H1 (cell line): ENCODE data around the gene CMTM2. TPM values are rescaled to one million over a fixed set of nuclear protein-coding genes. Genes with fewer than 3 reads are reported as not detected.

ENCODE experiments used
- CTCF ChIA-PET: fragments of 300-600 bp; sonication (Branson Sonifier 250); formaldehyde crosslinking; loops from one replicate; lab custom pipeline; 2021; ENCODE audit not compliant: partially characterized antibody; lab: Charles Lee
- POLR2A ChIA-PET: fragments of 300-600 bp; sonication (Branson Sonifier 250); formaldehyde crosslinking; loops from one replicate; lab custom pipeline; 2021; ENCODE audit warnings: inconsistent platforms; ENCODE audit not compliant: partially characterized antibody; lab: Charles Lee
- DNase-seq, 2 experiments: peaks; one replicate each; pipeline versions ENCODE4 v3.0.0 to v3.0.0-alpha.2; 2010 to 2022; ENCODE audit warnings: low spot score in 2 of 2, low read depth in 1 of 2, mixed read lengths in 1 of 2
- FAIRE-seq: peaks from 2 replicates; lab custom pipeline; 2011; peaks lifted over from hg19 to GRCh38; lab: Jason Lieb, UNC
- H2AFZ ChIP-seq: 2 replicates; pipeline ENCODE4 v1.8.1; 2012; ENCODE audit warnings: low read length, inconsistent platforms
- H2AK5ac ChIP-seq: 2 replicates; pipeline ENCODE4 v1.6.1; 2013; ENCODE audit warnings: low read depth, low read length
- H2BK120ac ChIP-seq: replicated peaks from 2 replicates; pipeline ENCODE3; 2013; ENCODE audit warnings: low read depth, low read length, inconsistent platforms
- H2BK12ac ChIP-seq: 2 replicates; pipeline ENCODE4 v1.6.1; 2013; ENCODE audit warnings: low read depth, low read length
- H2BK15ac ChIP-seq: 2 replicates; pipeline ENCODE4 v1.6.1; 2013; ENCODE audit warnings: low read length
- H2BK20ac ChIP-seq: 2 replicates; pipeline ENCODE4 v1.6.1; 2013; ENCODE audit warnings: low read length
- H2BK5ac ChIP-seq: 2 replicates; pipeline ENCODE4 v1.6.1; 2013; ENCODE audit warnings: low read depth, low read length
- H3K14ac ChIP-seq: 2 replicates; pipeline ENCODE4 v1.6.1; 2013; ENCODE audit warnings: inconsistent platforms; ENCODE audit not compliant: insufficient read length
- H3K18ac ChIP-seq: 2 replicates; pipeline ENCODE4 v1.6.1; 2013; ENCODE audit warnings: low read length; ENCODE audit errors: extremely low read depth
- H3K23ac ChIP-seq: 2 replicates; pipeline ENCODE4 v1.6.1; 2013; ENCODE audit warnings: inconsistent platforms; ENCODE audit not compliant: insufficient read length
- H3K23me2 ChIP-seq: 2 replicates; pipeline ENCODE4 v1.6.1; 2013; ENCODE audit warnings: low read depth, low read length
- H3K27ac ChIP-seq: 2 replicates; pipeline ENCODE4 v1.6.1; 2011; ENCODE audit warnings: low read depth, low read length, inconsistent platforms
- H3K27me3 ChIP-seq, 4 experiments: replicated peaks in 1 of 4; 1 replicate in 1 of 4; 2 replicates in 3 of 4; pipeline versions ENCODE4 v1.6.1 to v1.8.1; 2011 to 2013; ENCODE audit warnings: low read length in 3 of 4, mild to moderate bottlenecking in 3 of 4, inconsistent platforms in 2 of 4, mixed read lengths in 2 of 4, moderate library complexity in 1 of 4; ENCODE audit not compliant: control insufficient read depth in 3 of 4, insufficient read depth in 3 of 4; ENCODE audit errors: extremely low read depth in 1 of 4
- H3K36me3 ChIP-seq, 4 experiments: 2 replicates each; pipeline versions ENCODE4 v1.6.1 to v1.8.1; 2011 to 2013; ENCODE audit warnings: mild to moderate bottlenecking in 4 of 4, low read length in 3 of 4, moderate library complexity in 2 of 4, control low read depth in 1 of 4, inconsistent platforms in 1 of 4; ENCODE audit not compliant: insufficient read depth in 4 of 4, control insufficient read depth in 2 of 4
- H3K4ac ChIP-seq: replicated peaks from 2 replicates; pipeline ENCODE3; 2013; ENCODE audit warnings: low read length, low read depth, mixed read lengths, inconsistent platforms; ENCODE audit not compliant: insufficient read length
- H3K4me1 ChIP-seq, 4 experiments: replicated peaks in 1 of 4; 1 replicate in 1 of 4; 2 replicates in 3 of 4; pipeline versions ENCODE4 v1.6.1 to v1.8.1; 2011 to 2013; ENCODE audit warnings: low read length in 3 of 4, inconsistent platforms in 2 of 4, mixed read lengths in 1 of 4; ENCODE audit not compliant: insufficient read depth in 4 of 4, control insufficient read depth in 3 of 4
- H3K4me2 ChIP-seq, 2 experiments: 2 replicates each; pipeline versions ENCODE4 v1.6.1 to v1.8.1; 2011 to 2013; ENCODE audit warnings: low read depth in 2 of 2, low read length in 2 of 2, control low read depth in 1 of 2, inconsistent platforms in 1 of 2, mild to moderate bottlenecking in 1 of 2; ENCODE audit not compliant: insufficient read depth in 1 of 2
- H3K4me3 ChIP-seq, 4 experiments: fragments of 200-600, 300-600 bp in 1 of 4; sonication (generic), shearing (Covaris generic), sonication (Bioruptor Twin) in 1 of 4; 2 replicates each; pipeline versions ENCODE4 v1.5.1 to v1.8.1; 2011 to 2016; ENCODE audit warnings: low read length in 4 of 4, low read depth in 3 of 4, control low read depth in 2 of 4, inconsistent platforms in 2 of 4, mild to moderate bottlenecking in 2 of 4, mixed read lengths in 1 of 4, moderate library complexity in 1 of 4; ENCODE audit not compliant: insufficient read depth in 2 of 4; ENCODE audit errors: extremely low read depth in 1 of 4
- H3K56ac ChIP-seq: replicated peaks from 2 replicates; pipeline ENCODE3; 2013; ENCODE audit warnings: low read depth, mild to moderate bottlenecking, mixed read lengths, low read length, inconsistent platforms; ENCODE audit not compliant: insufficient read length
- H3K79me1 ChIP-seq: 2 replicates; pipeline ENCODE4 v1.6.1; 2013; ENCODE audit warnings: low read depth, low read length, control low read depth
- H3K79me2 ChIP-seq, 2 experiments: 2 replicates each; pipeline versions ENCODE4 v1.6.1 to v1.8.1; 2012 to 2013; ENCODE audit warnings: low read length in 2 of 2, mild to moderate bottlenecking in 2 of 2, inconsistent platforms in 1 of 2; ENCODE audit not compliant: insufficient read depth in 2 of 2, control insufficient read depth in 1 of 2
- H3K9ac ChIP-seq, 4 experiments: replicated peaks in 1 of 4; 1 replicate in 1 of 4; 2 replicates in 3 of 4; pipeline versions ENCODE4 v1.6.1 to v1.8.1; 2011 to 2013; ENCODE audit warnings: low read depth in 3 of 4, low read length in 3 of 4, control low read depth in 2 of 4, mild to moderate bottlenecking in 2 of 4, moderate library complexity in 2 of 4, inconsistent platforms in 1 of 4; ENCODE audit errors: extremely low read depth in 1 of 4
- H3K9me3 ChIP-seq, 2 experiments: 2 replicates each; pipeline versions ENCODE4 v1.6.1 to v1.8.1; 2012 to 2013; ENCODE audit warnings: mild to moderate bottlenecking in 2 of 2, moderate library complexity in 2 of 2, control low read depth in 1 of 2, inconsistent platforms in 1 of 2, low read depth in 1 of 2, low read length in 1 of 2, mixed read lengths in 1 of 2; ENCODE audit not compliant: insufficient read depth in 2 of 2
- H4K20me1 ChIP-seq, 2 experiments: replicated peaks in 1 of 2; 2 replicates each; pipeline versions ENCODE3 to v1.8.1; 2011 to 2013; ENCODE audit warnings: inconsistent platforms in 2 of 2, low read length in 2 of 2, mild to moderate bottlenecking in 1 of 2; ENCODE audit not compliant: insufficient read depth in 2 of 2, control insufficient read depth in 1 of 2
- H4K5ac ChIP-seq: 2 replicates; pipeline ENCODE4 v1.6.1; 2013; ENCODE audit warnings: low read length, low read depth, mixed read lengths, inconsistent platforms; ENCODE audit not compliant: insufficient read length
- H4K8ac ChIP-seq: 2 replicates; pipeline ENCODE4 v1.8.0; 2013; ENCODE audit warnings: mild to moderate bottlenecking, moderate library complexity, low read length, inconsistent platforms; ENCODE audit not compliant: insufficient read depth; ENCODE audit errors: extremely low read depth
- H4K91ac ChIP-seq: replicated peaks from 2 replicates; pipeline ENCODE3; 2013; ENCODE audit warnings: low read length, mixed read lengths, inconsistent platforms; ENCODE audit not compliant: insufficient read length
- KDM5A ChIP-seq: fragments of 200-600 bp; IDR thresholded peaks from 2 replicates; pipeline ENCODE4 v1.7.1; 2012; ENCODE audit warnings: mild to moderate bottlenecking, low read length, inconsistent platforms, mixed read lengths
- WGBS, 2 experiments: shearing (Covaris generic) in 1 of 2; methylation state at CpG; one replicate each; pipeline versions ENCODE4 v1.1.6 to v1.1.7; 2013 to 2015; ENCODE audit warnings: low lambda C conversion rate in 2 of 2, mixed read lengths in 2 of 2, inconsistent platforms in 1 of 2, low coverage in 1 of 2, missing lambda C conversion rate in 1 of 2; ENCODE audit not compliant: insufficient replicate concordance in 2 of 2, insufficient coverage in 1 of 2, insufficient read length in 1 of 2; ENCODE audit errors: extremely low coverage in 1 of 2, missing lambda C conversion rate in 1 of 2; 5-methylcytosine and 5-hydroxymethylcytosine counted together
- polyA plus RNA-seq, 7 experiments: library from polyadenylated mRNA; depleted of rRNA in 3 of 7; stranded (reverse) in 5 of 7; unstranded in 2 of 7; fragments of >200 nt in 5 of 7; fragments of 200-250 nt in 2 of 7; gene quantifications; 1 replicate in 5 of 7; 2 replicates in 1 of 7; 4 replicates in 1 of 7; pipeline versions ENCODE4 v1.2.1 to v1.2.3, GENCODE V29; 2011 to 2013; ENCODE audit warnings: missing spikeins in 2 of 7, mixed read lengths in 2 of 7
- total RNA-seq: library from RNA; stranded (reverse); fragmentation: NEBNext Ultra II Directional; extraction: Animal tissue kit (Norgen Biotek cat#: 25700); gene quantifications from 2 replicates; pipeline ENCODE4 v1.2.1, GENCODE V29; 2021

Gene CMTM2
- total and polyA plus RNA-seq, 2 of the 8 experiments (the other 6 are each of a cell fraction or from before 2014, with no cell fraction given), result not detected

GRCh38 chr16:66609139-66609510 lies 29.9 kb downstream of the CMTM2 start:
- H3K4me1 ChIP-seq, result peaks cover 0 to 22% (median 13%) of the 10 kb centered on the region in 4 experiments; a peak in 6 of 7 replicates
- peaks cover 1 to 13% of the 10 kb centered on the region in 2 experiments for H4K20me1 ChIP-seq
- H4K5ac ChIP-seq, result no peak overlapping the region
- H4K91ac ChIP-seq, result no peak overlapping the region
- no peak overlapping the region for H3K14ac ChIP-seq
- no peak overlapping the region for H3K4me3 ChIP-seq
- no peak overlapping the region for H3K9ac ChIP-seq
- H3K79me2 ChIP-seq, result peaks cover 0 to 3% of the 10 kb centered on the region in 2 experiments; a peak in 2 of 4 replicates
- POLR2A ChIA-PET, result interaction anchor here (1.4 to 2.9 kb wide), 5 partner anchors 9 to 87 kb away, joined by 3 to 11 read pairs (median 6); partner anchors contain the start of genes CKLF and CMTM4
- no peak overlapping the region for H2BK120ac ChIP-seq
- no peak overlapping the region for H3K23ac ChIP-seq
- H3K23me2 ChIP-seq, result no peaks in the 10 kb centered on the region; the same call in 1 of the 2 replicates
- no peak overlapping the region for H3K4me2 ChIP-seq
- no peak overlapping the region for H4K8ac ChIP-seq
- CTCF ChIA-PET, result interaction anchor here (0.6 to 6.4 kb wide), 25 partner anchors 10 to 265 kb away, joined by 3 to 57 read pairs (median 6); partner anchors contain the start of gene CKLF
- H3K4ac ChIP-seq, result no peak overlapping the region
- H3K79me1 ChIP-seq, result peaks cover 5% of the 10 kb centered on the region; the same call in 1 of the 2 replicates
- H3K27ac ChIP-seq, result no peak overlapping the region
- H2AK5ac ChIP-seq, result 0 out of 2 replicates have a peak overlapping the region, but pooled peaks have one; percentile 29
- 91% methylated on average over 11 of the region's 12 CpGs; no CpG with 5 or more reads in 1 of the 2 experiments for WGBS, 2 experiments
- no peak overlapping the region for H2BK15ac ChIP-seq
- peaks cover 7 to 28% (median 19%) of the 10 kb centered on the region in 4 experiments; a peak in 6 of 8 replicates for H3K36me3 ChIP-seq
- H2BK12ac ChIP-seq, result peak overlapping the region; percentile 60; the same call in 1 of the 2 replicates
- no peak overlapping the region for H3K56ac ChIP-seq
- FAIRE-seq (no peak), DNase-seq (no peak)
- no peak overlapping the region for H2BK5ac ChIP-seq
- no peak overlapping the region for H2AFZ ChIP-seq
- peak overlapping the region; percentile 33 for H3K18ac ChIP-seq
- no peaks in the 10 kb centered on the region for H3K27me3 ChIP-seq
- H2BK20ac ChIP-seq, result no peak overlapping the region
- peaks cover 0 to 6% of the 10 kb centered on the region in 2 experiments; a peak in 1 of 4 replicates for H3K9me3 ChIP-seq
- TF ChIP-seq KDM5A, result no peak
